ENCODE measurements around the gene RTN4IP1.
A peak's percentile ranks its signal among the peaks of the same experiment; 100 is the strongest.

RTN4IP1 gene

DNA sequence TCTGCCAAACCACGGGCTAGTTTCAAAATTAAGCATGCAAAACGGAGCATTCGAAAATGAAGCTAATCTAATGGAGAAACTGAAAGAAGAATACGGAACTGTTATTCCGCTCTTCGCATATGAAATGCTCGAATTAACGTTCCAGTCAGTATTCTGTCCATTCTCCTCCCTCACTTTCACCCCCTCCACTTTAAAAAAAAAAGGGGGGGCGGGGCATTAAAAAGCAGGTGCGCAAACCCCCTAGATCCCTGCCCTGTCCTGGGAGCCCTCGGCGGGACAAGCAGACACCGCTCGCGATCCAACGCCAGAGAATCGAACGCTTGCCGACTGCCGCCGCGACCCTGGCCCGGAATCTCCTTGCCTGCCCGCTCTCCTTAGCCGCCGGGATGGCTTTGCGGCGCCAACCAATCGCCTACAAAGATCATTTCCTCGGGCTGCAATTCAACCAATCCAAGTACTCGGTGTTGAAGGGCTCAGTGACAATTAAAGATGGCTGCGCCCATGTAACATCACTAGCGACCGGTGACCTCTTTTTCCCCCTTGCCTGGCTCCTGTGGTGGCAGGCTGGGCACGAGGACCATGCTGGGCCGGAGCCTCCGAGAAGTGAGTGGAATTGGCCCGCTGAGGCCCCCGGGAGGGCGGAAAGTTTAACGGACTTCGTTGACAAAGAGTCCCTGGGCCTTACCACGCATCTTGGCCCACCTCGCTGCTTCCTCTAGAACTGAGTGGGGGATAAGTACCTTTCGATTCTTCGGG, at the start of gene RTN4IP1, which contains the start of gene QRSL1:
TSS of gene RTN4IP1 (minus strand) at position 396 of the 756 bp plus-strand sequence. CDS start 477 bp downstream, outside the sequence.
TSS of gene QRSL1 (plus strand) at position 476 of the 756 bp plus-strand sequence. CDS start at position 580, 104 bp downstream.
- TF ChIP-seq CTCF (IDR thresholded peaks at IDR 0.05; ENCODE audit: insufficient read depth, low read length, poor library complexity, severe bottlenecking): no peak
- peak within 1 kb of the TSS; percentile 93 for H3K4me3 ChIP-seq (replicated peaks; ENCODE audit: low read depth, low read length)
- peak; percentile 88 for DNase-seq (ENCODE audit: extremely low read depth, insufficient read length)
- no peaks in the 10 kb centered on the region for H3K27me3 ChIP-seq (replicated peaks; ENCODE audit: control insufficient read depth, insufficient read depth, low read length)
- no peaks in the 10 kb centered on the region for H3K36me3 ChIP-seq (ENCODE audit: control insufficient read depth, insufficient read depth, low read length)

DNA sequence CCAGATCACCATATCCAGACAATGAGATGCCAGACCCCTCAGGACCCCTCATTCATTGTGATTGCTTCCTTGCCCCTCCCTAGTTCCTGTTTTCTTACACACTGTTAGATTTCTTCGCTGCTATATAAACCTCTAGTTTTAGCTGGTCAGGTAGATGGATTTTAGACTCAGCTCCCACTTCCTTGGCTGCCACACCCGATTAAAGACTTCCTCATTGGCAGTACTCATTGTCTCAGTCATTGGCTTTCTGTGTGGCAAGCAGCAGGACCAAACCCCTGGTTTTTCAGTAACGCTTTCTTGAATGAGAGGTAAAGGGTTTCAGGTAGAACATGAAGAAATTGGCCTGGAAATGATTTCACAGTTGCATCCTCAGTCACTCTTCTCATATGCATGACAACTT, 48.0 kb upstream of the RTN4IP1 start:
- no peak for TF ChIP-seq CTCF (IDR thresholded peaks at IDR 0.05; ENCODE audit: insufficient read depth, low read length, poor library complexity, severe bottlenecking)
- no peaks in the 10 kb centered on the region for H3K27me3 ChIP-seq (replicated peaks; ENCODE audit: control insufficient read depth, insufficient read depth, low read length)
- H3K36me3 ChIP-seq (ENCODE audit: control insufficient read depth, insufficient read depth, low read length): no peaks in the 10 kb centered on the region
- no peak overlapping the region for H3K4me3 ChIP-seq (replicated peaks; ENCODE audit: low read depth, low read length)
- no peak for DNase-seq (ENCODE audit: extremely low read depth, insufficient read length)

GRCh38 chr6:106674541-106675229, 45.4 kb upstream of the RTN4IP1 start:
- H3K4me3 ChIP-seq (replicated peaks; ENCODE audit: low read depth, low read length): no peak overlapping the region
- H3K27me3 ChIP-seq (replicated peaks; ENCODE audit: control insufficient read depth, insufficient read depth, low read length): no peaks in the 10 kb centered on the region
- H3K36me3 ChIP-seq (ENCODE audit: control insufficient read depth, insufficient read depth, low read length): no peaks in the 10 kb centered on the region
- TF ChIP-seq CTCF (IDR thresholded peaks at IDR 0.05; ENCODE audit: insufficient read depth, low read length, poor library complexity, severe bottlenecking): no peak
- DNase-seq (ENCODE audit: extremely low read depth, insufficient read length): no peak

GRCh38 chr6:106671651-106672050, 42.4 kb upstream of the RTN4IP1 start:
- no peak for DNase-seq (ENCODE audit: extremely low read depth, insufficient read length)
- H3K36me3 ChIP-seq (ENCODE audit: control insufficient read depth, insufficient read depth, low read length): no peaks in the 10 kb centered on the region
- H3K27me3 ChIP-seq (replicated peaks; ENCODE audit: control insufficient read depth, insufficient read depth, low read length): no peaks in the 10 kb centered on the region
- TF ChIP-seq CTCF (IDR thresholded peaks at IDR 0.05; ENCODE audit: insufficient read depth, low read length, poor library complexity, severe bottlenecking): no peak
- no peak overlapping the region for H3K4me3 ChIP-seq (replicated peaks; ENCODE audit: low read depth, low read length)

DNA sequence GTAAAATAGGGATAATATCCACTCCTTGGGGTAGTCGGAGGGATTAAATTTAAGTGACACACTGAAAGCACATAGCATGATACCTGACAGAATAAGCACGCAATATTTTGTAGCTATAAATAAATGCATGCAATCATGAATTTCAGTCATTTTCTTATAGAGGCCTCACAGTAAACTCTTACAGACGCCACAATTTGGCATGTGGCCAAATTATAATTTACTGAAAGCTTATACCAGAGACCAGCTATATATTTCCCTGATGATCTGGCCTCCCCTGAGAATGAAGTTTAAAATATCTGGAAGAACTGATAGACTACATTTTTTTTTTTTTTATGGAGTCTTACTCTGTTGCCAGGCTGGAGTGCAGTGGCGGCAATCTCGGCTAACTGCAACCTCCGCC, 40.9 kb upstream of the RTN4IP1 start:
- no peak for TF ChIP-seq CTCF (IDR thresholded peaks at IDR 0.05; ENCODE audit: insufficient read depth, low read length, poor library complexity, severe bottlenecking)
- H3K36me3 ChIP-seq (ENCODE audit: control insufficient read depth, insufficient read depth, low read length): no peaks in the 10 kb centered on the region
- H3K4me3 ChIP-seq (replicated peaks; ENCODE audit: low read depth, low read length): no peak overlapping the region
- no peaks in the 10 kb centered on the region for H3K27me3 ChIP-seq (replicated peaks; ENCODE audit: control insufficient read depth, insufficient read depth, low read length)
- no peak for DNase-seq (ENCODE audit: extremely low read depth, insufficient read length)

Measured in GM06990 (cell line).